ENCODE measurements around the gene KCTD16.

- TF ChIP-seq, protein P1, sequence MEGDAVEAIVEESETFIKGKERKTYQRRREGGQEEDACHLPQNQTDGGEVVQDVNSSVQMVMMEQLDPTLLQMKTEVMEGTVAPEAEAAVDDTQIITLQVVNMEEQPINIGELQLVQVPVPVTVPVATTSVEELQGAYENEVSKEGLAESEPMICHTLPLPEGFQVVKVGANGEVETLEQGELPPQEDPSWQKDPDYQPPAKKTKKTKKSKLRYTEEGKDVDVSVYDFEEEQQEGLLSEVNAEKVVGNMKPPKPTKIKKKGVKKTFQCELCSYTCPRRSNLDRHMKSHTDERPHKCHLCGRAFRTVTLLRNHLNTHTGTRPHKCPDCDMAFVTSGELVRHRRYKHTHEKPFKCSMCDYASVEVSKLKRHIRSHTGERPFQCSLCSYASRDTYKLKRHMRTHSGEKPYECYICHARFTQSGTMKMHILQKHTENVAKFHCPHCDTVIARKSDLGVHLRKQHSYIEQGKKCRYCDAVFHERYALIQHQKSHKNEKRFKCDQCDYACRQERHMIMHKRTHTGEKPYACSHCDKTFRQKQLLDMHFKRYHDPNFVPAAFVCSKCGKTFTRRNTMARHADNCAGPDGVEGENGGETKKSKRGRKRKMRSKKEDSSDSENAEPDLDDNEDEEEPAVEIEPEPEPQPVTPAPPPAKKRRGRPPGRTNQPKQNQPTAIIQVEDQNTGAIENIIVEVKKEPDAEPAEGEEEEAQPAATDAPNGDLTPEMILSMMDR (conservative IDR thresholded peaks at IDR 0.05; ENCODE audit: low read length), result no peak
- TF ChIP-seq EZH2phosphoT487 (IDR thresholded peaks at IDR 0.05; ENCODE audit: borderline replicate concordance), result no peak
Observed at GRCh38 chr5:144336191-144336961, 165.7 kb downstream of the KCTD16 start.

All from Loucy (cell line).